Measurements from ENCODE around the gene VAV1.

Gene VAV1

GRCh38 chr19:6886277-6886897, 113.9 kb downstream of the VAV1 start:
- Histone ChIP-seq H4K8ac (ENCODE audit: low read length) (no peak overlapping the region), H2BK5ac (ENCODE audit: low read depth, low read length, poor library complexity, severe bottlenecking) (no peak overlapping the region), H3K27me3 (ENCODE audit: control insufficient read depth in 1 of 2, insufficient read depth in 1 of 2, low read length in 2 of 2) (peaks cover 0 to 2% of the 10 kb centered on the region in 2 experiments), H3K4me1 (ENCODE audit: control insufficient read depth, insufficient read depth, low read depth, low read length) (no peaks in the 10 kb centered on the region), H2BK12ac (ENCODE audit: low read length in 2 of 2) (no peak overlapping the region), H3K4me3 (ENCODE audit: insufficient read depth in 1 of 2, low read depth in 1 of 2, low read length in 2 of 2) (no peak overlapping the region), H3K27ac (ENCODE audit: low read length, poor library complexity, severe bottlenecking) (no peak overlapping the region), H2BK15ac (ENCODE audit: low read depth, poor library complexity, severe bottlenecking) (no peak overlapping the region), H3K23ac (ENCODE audit: low read length in 2 of 2) (no peak overlapping the region), H2BK120ac (ENCODE audit: low read depth, low read length) (no peak overlapping the region), H2AK5ac (ENCODE audit: low read length, severe bottlenecking) (no peak overlapping the region), H3K18ac (ENCODE audit: low read depth in 1 of 2, low read length in 2 of 2) (no peak overlapping the region), H3K36me3 (ENCODE audit: control insufficient read depth in 1 of 2, insufficient read depth in 2 of 2, low read depth in 1 of 2, low read length in 2 of 2) (no peaks in the 10 kb centered on the region), H3K9ac (ENCODE audit: low read length) (no peak overlapping the region), H3K9me3 (ENCODE audit: control insufficient read depth, low read length) (peaks cover 7% of the 10 kb centered on the region), H4K91ac (ENCODE audit: low read length) (no peak overlapping the region), H3K4me2 (ENCODE audit: low read length, poor library complexity, severe bottlenecking) (no peak overlapping the region), H3K4ac (ENCODE audit: low read depth in 1 of 2, low read length in 2 of 2) (no peak overlapping the region), H3K14ac (ENCODE audit: low read length in 2 of 2) (no peak overlapping the region), H2AFZ (ENCODE audit: low read depth, low read length) (no peak overlapping the region), H3K79me1 (replicated peaks; ENCODE audit: low read length, poor library complexity, severe bottlenecking) (no peaks in the 10 kb centered on the region)
- 63% methylated on average over 7 of the region's 7 CpGs for WGBS
- DNase-seq: no peak

- Histone ChIP-seq H3K4me1 (ENCODE audit: control insufficient read depth, insufficient read depth, low read depth, low read length) (no peaks in the 10 kb centered on the region), H3K18ac (ENCODE audit: low read depth in 1 of 2, low read length in 2 of 2) (no peak within 1 kb of the TSS), H2AK5ac (ENCODE audit: low read length, severe bottlenecking) (no peak within 1 kb of the TSS), H2BK120ac (ENCODE audit: low read depth, low read length) (no peak within 1 kb of the TSS), H3K27me3 (ENCODE audit: control insufficient read depth in 1 of 2, insufficient read depth in 1 of 2, low read length in 2 of 2) (peaks cover 0 to 2% of the 10 kb centered on the region in 2 experiments), H4K91ac (ENCODE audit: low read length) (no peak within 1 kb of the TSS), H3K9me3 (ENCODE audit: control insufficient read depth, low read length) (peaks cover 7% of the 10 kb centered on the region), H3K14ac (ENCODE audit: low read length in 2 of 2) (no peak within 1 kb of the TSS), H2BK15ac (ENCODE audit: low read depth, poor library complexity, severe bottlenecking) (no peak within 1 kb of the TSS), H3K23ac (ENCODE audit: low read length in 2 of 2) (no peak within 1 kb of the TSS), H3K4me2 (ENCODE audit: low read length, poor library complexity, severe bottlenecking) (no peak within 1 kb of the TSS), H3K4ac (ENCODE audit: low read depth in 1 of 2, low read length in 2 of 2) (no peak within 1 kb of the TSS), H3K36me3 (ENCODE audit: control insufficient read depth in 1 of 2, insufficient read depth in 2 of 2, low read depth in 1 of 2, low read length in 2 of 2) (no peaks in the 10 kb centered on the region), H4K8ac (ENCODE audit: low read length) (no peak within 1 kb of the TSS), H3K4me3 (ENCODE audit: insufficient read depth in 1 of 2, low read depth in 1 of 2, low read length in 2 of 2) (no peak within 1 kb of the TSS), H3K9ac (ENCODE audit: low read length) (no peak within 1 kb of the TSS), H3K79me1 (replicated peaks; ENCODE audit: low read length, poor library complexity, severe bottlenecking) (no peaks in the 10 kb centered on the region), H2AFZ (ENCODE audit: low read depth, low read length) (no peak within 1 kb of the TSS), H2BK5ac (ENCODE audit: low read depth, low read length, poor library complexity, severe bottlenecking) (no peak within 1 kb of the TSS), H3K27ac (ENCODE audit: low read length, poor library complexity, severe bottlenecking) (no peak within 1 kb of the TSS), H2BK12ac (ENCODE audit: low read length in 2 of 2) (no peak within 1 kb of the TSS)
- WGBS: 48% methylated on average over 4 of the region's 4 CpGs
- no peak for DNase-seq
These were observed 114.8 kb downstream of the VAV1 start, which contains the start of gene ADGRE1 for GRCh38 chr19:6887316-6887715. TSS of gene ADGRE1 (plus strand) at chr19:6887579. CDS start at chr19:6887609, 30 bp downstream.

- 86% methylated on average over 2 of the region's 2 CpGs for WGBS
- H3K4me1 ChIP-seq (ENCODE audit: control insufficient read depth, insufficient read depth, low read depth, low read length): no peaks in the 10 kb centered on the region
- DNase-seq: no peak
- H3K4me3 ChIP-seq (ENCODE audit: insufficient read depth in 1 of 2, low read depth in 1 of 2, low read length in 2 of 2): no peak overlapping the region
- no peak overlapping the region for H3K27ac ChIP-seq (ENCODE audit: low read length, poor library complexity, severe bottlenecking)
- no peak overlapping the region for H3K9ac ChIP-seq (ENCODE audit: low read length)
- no peak overlapping the region for H4K8ac ChIP-seq (ENCODE audit: low read length)
- no peak overlapping the region for H3K4me2 ChIP-seq (ENCODE audit: low read length, poor library complexity, severe bottlenecking)
- H2AK5ac ChIP-seq (ENCODE audit: low read length, severe bottlenecking): no peak overlapping the region
- no peak overlapping the region for H3K18ac ChIP-seq (ENCODE audit: low read depth in 1 of 2, low read length in 2 of 2)
- H3K27me3 ChIP-seq (ENCODE audit: control insufficient read depth in 1 of 2, insufficient read depth in 1 of 2, low read length in 2 of 2): peaks cover 0 to 2% of the 10 kb centered on the region in 2 experiments
- no peak overlapping the region for H2BK120ac ChIP-seq (ENCODE audit: low read depth, low read length)
- H2AFZ ChIP-seq (ENCODE audit: low read depth, low read length): no peak overlapping the region
- H2BK5ac ChIP-seq (ENCODE audit: low read depth, low read length, poor library complexity, severe bottlenecking): no peak overlapping the region
- no peak overlapping the region for H3K4ac ChIP-seq (ENCODE audit: low read depth in 1 of 2, low read length in 2 of 2)
- no peak overlapping the region for H4K91ac ChIP-seq (ENCODE audit: low read length)
- no peak overlapping the region for H2BK12ac ChIP-seq (ENCODE audit: low read length in 2 of 2)
- H3K14ac ChIP-seq (ENCODE audit: low read length in 2 of 2): no peak overlapping the region
- H2BK15ac ChIP-seq (ENCODE audit: low read depth, poor library complexity, severe bottlenecking): no peak overlapping the region
- H3K36me3 ChIP-seq (ENCODE audit: control insufficient read depth in 1 of 2, insufficient read depth in 2 of 2, low read depth in 1 of 2, low read length in 2 of 2): no peaks in the 10 kb centered on the region
- no peaks in the 10 kb centered on the region for H3K79me1 ChIP-seq (replicated peaks; ENCODE audit: low read length, poor library complexity, severe bottlenecking)
- H3K23ac ChIP-seq (ENCODE audit: low read length in 2 of 2): no peak overlapping the region
- peaks cover 7% of the 10 kb centered on the region for H3K9me3 ChIP-seq (ENCODE audit: control insufficient read depth, low read length)
These were observed 116.5 kb downstream of the VAV1 start for GRCh38 chr19:6888967-6889366.

GRCh38 chr19:6890401-6890913, 117.9 kb downstream of the VAV1 start:
- Histone ChIP-seq H2BK15ac (ENCODE audit: low read depth, poor library complexity, severe bottlenecking) (no peak overlapping the region), H4K8ac (ENCODE audit: low read length) (no peak overlapping the region), H3K9ac (ENCODE audit: low read length) (no peak overlapping the region), H3K4me1 (ENCODE audit: control insufficient read depth, insufficient read depth, low read depth, low read length) (no peaks in the 10 kb centered on the region), H3K4me3 (ENCODE audit: insufficient read depth in 1 of 2, low read depth in 1 of 2, low read length in 2 of 2) (no peak overlapping the region), H2BK5ac (ENCODE audit: low read depth, low read length, poor library complexity, severe bottlenecking) (no peak overlapping the region), H3K18ac (ENCODE audit: low read depth in 1 of 2, low read length in 2 of 2) (no peak overlapping the region), H2BK120ac (ENCODE audit: low read depth, low read length) (no peak overlapping the region), H3K27me3 (ENCODE audit: control insufficient read depth in 1 of 2, insufficient read depth in 1 of 2, low read length in 2 of 2) (peaks cover 0 to 2% of the 10 kb centered on the region in 2 experiments), H3K9me3 (ENCODE audit: control insufficient read depth, low read length) (peaks cover 10% of the 10 kb centered on the region), H3K79me1 (replicated peaks; ENCODE audit: low read length, poor library complexity, severe bottlenecking) (no peaks in the 10 kb centered on the region), H3K36me3 (ENCODE audit: control insufficient read depth in 1 of 2, insufficient read depth in 2 of 2, low read depth in 1 of 2, low read length in 2 of 2) (no peaks in the 10 kb centered on the region), H3K4ac (ENCODE audit: low read depth in 1 of 2, low read length in 2 of 2) (no peak overlapping the region), H3K14ac (ENCODE audit: low read length in 2 of 2) (no peak overlapping the region), H2AK5ac (ENCODE audit: low read length, severe bottlenecking) (no peak overlapping the region), H3K27ac (ENCODE audit: low read length, poor library complexity, severe bottlenecking) (no peak overlapping the region), H2AFZ (ENCODE audit: low read depth, low read length) (no peak overlapping the region), H3K23ac (ENCODE audit: low read length in 2 of 2) (no peak overlapping the region), H2BK12ac (ENCODE audit: low read length in 2 of 2) (no peak overlapping the region), H4K91ac (ENCODE audit: low read length) (no peak overlapping the region), H3K4me2 (ENCODE audit: low read length, poor library complexity, severe bottlenecking) (no peak overlapping the region)
- DNase-seq: no peak
- WGBS: 72% methylated on average over 3 of the region's 3 CpGs
